RWPE1 (cell line): ENCODE data around the gene UBE3D.
A peak's percentile ranks its signal among the peaks of the same experiment; 100 is the strongest.
"Not testable (repeated sequence)": the region's sequence is repeated elsewhere in the genome, so short reads cannot be mapped to it uniquely, and the experiment has no call there.

ENCODE experiments used
- CTCF ChIA-PET: fragments of 350-600 bp; sonication (Branson Sonifier 250); formaldehyde crosslinking; extraction: SDS; loops from one replicate; lab custom pipeline; 2021; lab: Yijun Ruan, JAX
- POLR2A ChIA-PET: fragments of 400-600 bp; formaldehyde crosslinking; extraction: SDS; loops from one replicate; lab custom pipeline; 2020; ENCODE audit warnings: antibody characterized with exemption; ENCODE audit not compliant: low non-redundant PET; lab: Yijun Ruan, JAX
- DNase-seq: peaks from one replicate; pipeline ENCODE4 v3.0.0; 2012; ENCODE audit warnings: low spot score
- H3K27ac ChIP-seq: fragments of 450-650 bp; 2 replicates; pipeline ENCODE4 v1.5.1; 2017
- CTCF ChIP-seq: fragments of 450-650 bp; conservative IDR thresholded peaks from 2 replicates; pipeline ENCODE4 v1.5.1; 2017; ENCODE audit warnings: low read depth, mild to moderate bottlenecking

Gene UBE3D

GRCh38 chr6:82862543-82862942 is 203.1 kb downstream of the UBE3D start:
- ChIA-PET POLR2A (no interaction called here), CTCF (no interaction called here)
- no peak for TF ChIP-seq CTCF
- no peak overlapping the region for H3K27ac ChIP-seq
- peak; percentile 46 for DNase-seq

- peak; percentile 34 for DNase-seq
- TF ChIP-seq CTCF: no peak
- CTCF ChIA-PET: no interaction called here
- POLR2A ChIA-PET: no interaction called here
- H3K27ac ChIP-seq: no peak overlapping the region
These were observed 204.5 kb downstream of the UBE3D start for GRCh38 chr6:82861121-82861520.

- POLR2A ChIA-PET, H3K27ac ChIP-seq, CTCF ChIA-PET, DNase-seq: not testable (repeated sequence)
These were observed 209.6 kb downstream of the UBE3D start for GRCh38 chr6:82856077-82856476.

GRCh38 chr6:82852904-82853303 is 212.7 kb downstream of the UBE3D start:
- POLR2A ChIA-PET, H3K27ac ChIP-seq, DNase-seq, CTCF ChIA-PET: not testable (repeated sequence)

- no peak for DNase-seq
- no peak for TF ChIP-seq CTCF
- no peak overlapping the region for H3K27ac ChIP-seq
- ChIA-PET CTCF (interaction anchor here (0.8 kb wide), 1 partner anchor 111 kb away, joined by 5 read pairs; no protein-coding TSS in a partner anchor), POLR2A (no interaction called here)
These were observed 222.3 kb downstream of the UBE3D start for GRCh38 chr6:82843291-82843885.

GRCh38 chr6:82842721-82843120 is 222.9 kb downstream of the UBE3D start:
- TF ChIP-seq CTCF: no peak
- DNase-seq: no peak
- H3K27ac ChIP-seq: no peak overlapping the region
- POLR2A ChIA-PET: no interaction called here
- CTCF ChIA-PET: no interaction called here
